GM12865 (cell line): ENCODE data around the gene MEF2D.

Source experiments
- DNase-seq: peaks from one replicate; pipeline ENCODE4 v3.0.0; 2010; ENCODE audit warnings: low read depth
- H3K4me3 ChIP-seq: 2 replicates; pipeline ENCODE4 v1.5.1; 2011; ENCODE audit warnings: mild to moderate bottlenecking, low read depth, low read length, control low read depth
- CTCF ChIP-seq: IDR thresholded peaks from 2 replicates; pipeline ENCODE4 v1.5.1; 2011; ENCODE audit warnings: low read length, control low read depth, low read depth, inconsistent platforms; ENCODE audit not compliant: insufficient read depth; ENCODE audit errors: missing control alignments

MEF2D gene

DNA sequence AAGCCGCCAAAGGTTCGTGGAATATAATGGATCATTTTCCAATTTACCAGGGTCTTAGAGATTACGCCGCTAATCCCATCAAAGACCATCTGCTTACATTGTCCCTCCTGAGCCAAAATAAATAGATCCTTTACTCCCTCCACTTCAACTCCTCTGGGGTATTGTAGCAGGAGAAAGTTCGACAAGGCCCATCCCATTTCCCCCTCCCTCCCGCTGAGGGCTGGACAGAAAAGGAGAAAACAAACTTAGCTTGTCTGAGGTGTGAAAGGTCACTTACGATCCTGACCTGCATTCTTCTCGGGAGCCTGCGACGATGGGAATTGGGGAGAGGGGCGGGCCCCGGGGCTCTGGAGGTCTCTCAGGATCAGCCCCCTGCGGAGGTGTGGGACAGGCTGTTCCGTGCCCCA lies 60.8 kb downstream of the MEF2D start:
- no peak for DNase-seq
- no peak overlapping the region for H3K4me3 ChIP-seq

DNA sequence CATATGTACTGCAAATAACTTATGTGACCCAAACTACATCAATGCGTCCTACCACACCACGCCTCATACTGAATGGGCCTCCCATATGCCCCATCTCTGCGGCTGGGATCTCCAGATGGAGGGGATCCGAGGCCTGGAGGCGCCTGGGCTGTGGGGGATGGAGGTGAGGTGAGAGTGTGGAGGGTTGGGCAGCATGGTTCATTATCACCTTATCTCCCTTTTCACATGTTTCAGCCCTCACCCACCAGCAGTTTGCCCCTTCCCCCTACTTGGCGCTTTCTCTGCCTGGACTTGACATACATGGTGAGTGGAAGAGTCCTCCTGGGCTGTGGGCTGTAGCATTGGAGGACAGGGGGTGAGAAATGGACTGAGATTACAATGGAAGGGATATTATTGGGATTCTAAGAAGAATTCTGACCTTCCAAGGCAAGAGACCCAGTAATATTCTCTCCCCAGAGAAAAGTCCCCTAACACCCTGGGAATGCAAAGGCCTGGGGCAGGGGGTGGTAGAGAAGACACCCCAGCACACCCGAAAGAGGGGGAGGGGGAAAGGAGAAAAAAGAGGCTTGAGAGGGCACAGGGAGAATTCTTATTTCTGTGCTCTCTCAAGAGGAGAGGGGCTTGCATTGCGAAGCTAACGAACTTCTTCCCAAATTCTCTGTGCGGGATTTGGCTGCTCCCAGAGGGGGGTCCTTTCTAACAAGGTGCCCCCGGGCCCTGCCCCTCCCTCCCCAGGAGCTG lies 61.4 kb downstream of the MEF2D start:
- no peak for TF ChIP-seq CTCF
- H3K4me3 ChIP-seq: no peak overlapping the region
- DNase-seq: no peak

More for the DNA sequence above, 60.8 kb downstream of the MEF2D start:
- no peak for TF ChIP-seq CTCF

GRCh38 chr1:156438278-156438987 lies 62.1 kb downstream of the MEF2D start:
- no peak overlapping the region for H3K4me3 ChIP-seq
- DNase-seq: no peak

DNA sequence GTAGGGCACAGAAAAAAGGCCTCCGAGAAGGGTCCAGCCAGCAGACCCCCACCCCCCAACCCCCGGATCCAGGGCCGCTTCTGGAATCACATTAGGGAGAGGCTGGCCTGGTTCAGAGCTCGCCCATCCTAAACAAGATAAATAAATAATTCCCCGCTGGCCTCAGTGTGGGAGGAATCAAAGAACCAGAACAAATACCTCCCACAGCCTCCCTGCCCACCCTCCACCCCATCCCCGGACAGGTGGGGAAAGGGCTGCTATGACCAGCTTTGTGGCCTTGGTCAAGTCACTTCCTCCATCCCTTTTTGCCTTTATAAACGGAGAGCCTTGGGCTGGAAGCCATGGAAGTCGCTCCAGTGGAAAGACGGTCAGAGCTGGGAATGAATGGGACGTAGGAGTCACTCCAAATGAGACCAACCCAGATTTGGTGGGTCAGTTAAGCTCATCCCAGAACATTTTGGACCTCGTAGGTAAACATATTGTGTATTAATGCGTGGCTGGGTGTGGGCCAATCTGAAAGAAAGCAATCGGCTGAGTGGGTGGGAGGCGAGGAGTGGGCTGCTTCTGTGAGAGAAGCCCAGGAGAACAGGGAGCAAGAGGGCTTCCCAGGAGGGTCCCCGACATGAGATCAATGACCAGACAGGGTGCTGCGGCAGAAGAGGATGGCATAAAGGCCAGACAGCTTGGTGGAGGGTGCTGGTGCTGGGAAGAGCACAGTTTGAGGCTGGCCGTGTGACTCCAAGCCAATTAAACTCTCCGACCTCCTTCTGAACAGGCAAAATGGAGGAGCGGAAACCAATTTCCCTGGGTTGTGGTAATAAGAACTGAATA lies 63.3 kb downstream of the MEF2D start:
- DNase-seq: no peak
- H3K4me3 ChIP-seq: no peak overlapping the region
- TF ChIP-seq CTCF: no peak

More at GRCh38 chr1:156438278-156438987, 62.1 kb downstream of the MEF2D start:
- no peak for TF ChIP-seq CTCF

GRCh38 chr1:156436141-156437036 lies 64.2 kb downstream of the MEF2D start:
- no peak for DNase-seq
- no peak for TF ChIP-seq CTCF
- no peak overlapping the region for H3K4me3 ChIP-seq

GRCh38 chr1:156435545-156436140 lies 64.9 kb downstream of the MEF2D start:
- DNase-seq: no peak
- no peak for TF ChIP-seq CTCF
- no peak overlapping the region for H3K4me3 ChIP-seq
